HG03378 (cell line): Measurements from ENCODE around the gene PCMTD2.

Experiments
- ATAC-seq: cut with Tn5 transposase; IDR thresholded peaks from one replicate; pipeline ENCODE4 v1.9.1; 2021; ENCODE audit warnings: mild to moderate bottlenecking, moderate library complexity; ENCODE audit not compliant: unreplicated experiment

The PCMTD2 gene

DNA sequence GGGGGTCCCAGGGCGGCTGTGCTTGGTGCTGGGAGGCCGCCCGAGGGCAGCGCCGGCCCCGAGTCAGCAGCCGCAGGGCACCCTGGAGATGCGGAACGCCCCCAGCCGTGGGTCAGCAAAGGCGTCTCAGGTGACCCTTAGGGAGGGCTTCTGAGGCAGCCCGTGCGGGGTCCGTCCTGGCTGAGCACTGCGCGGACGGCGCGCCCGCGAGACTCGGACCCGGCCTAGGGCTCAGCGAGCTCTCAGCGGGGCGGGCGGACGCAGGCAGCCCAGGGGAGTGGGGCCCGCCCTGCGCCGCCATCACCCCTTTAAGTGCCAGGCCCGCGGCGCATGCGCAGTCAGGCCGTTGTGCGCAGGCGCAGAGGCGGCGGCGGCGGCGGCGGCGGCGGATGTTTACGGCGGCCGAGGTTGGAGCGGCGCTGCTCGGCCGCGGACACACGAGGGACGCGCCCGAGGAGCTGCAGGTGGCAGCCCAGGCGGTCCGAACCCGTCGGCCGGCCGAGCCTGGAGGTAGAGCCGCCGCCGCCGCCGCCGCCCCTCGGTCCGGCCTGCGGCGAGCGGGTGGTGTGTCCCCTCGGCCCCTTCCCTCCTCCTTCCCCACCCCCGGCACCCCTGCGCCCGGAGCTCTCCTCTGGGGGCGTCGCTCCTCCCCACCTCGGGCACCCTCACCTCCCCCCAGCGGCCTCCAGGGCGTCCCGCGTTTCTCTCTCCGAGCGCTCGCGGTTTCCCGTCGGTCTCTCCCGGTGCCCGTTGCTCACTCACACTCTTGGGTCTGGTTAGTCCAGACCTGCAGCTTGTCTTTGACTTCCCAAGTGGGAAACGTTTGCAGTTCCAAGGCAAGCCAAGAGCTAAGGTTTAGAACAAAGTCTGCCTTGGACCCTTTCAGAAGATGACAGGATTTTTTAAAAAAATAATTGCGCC, at the start of gene PCMTD2:
Gene PCMTD2, plus strand, starts transcription at position 388 of the 921 bp plus-strand sequence. CDS start 4,218 bp downstream, outside the sequence.
- ATAC-seq = peak; percentile 51

DNA sequence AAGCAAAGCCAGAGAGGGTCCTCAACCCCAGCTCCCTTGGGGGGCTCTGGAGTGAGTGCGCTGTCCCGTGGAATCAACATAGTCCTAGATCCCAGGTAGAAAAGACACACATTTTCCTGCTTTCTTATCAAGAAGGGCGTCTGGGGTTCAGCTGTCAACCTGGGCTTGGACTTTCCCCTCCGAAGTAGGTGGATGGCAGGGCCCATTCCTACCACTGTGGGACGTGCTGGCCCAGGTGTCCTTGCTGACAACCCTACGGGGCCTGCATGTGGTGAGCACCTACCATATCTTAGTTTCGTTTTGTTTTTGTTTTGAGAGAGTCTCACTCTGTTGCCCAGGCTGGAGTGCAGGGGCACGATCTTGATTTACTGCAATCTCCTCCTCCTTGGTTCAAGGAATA, 48.9 kb upstream of the PCMTD2 start:
- no peak for ATAC-seq

DNA sequence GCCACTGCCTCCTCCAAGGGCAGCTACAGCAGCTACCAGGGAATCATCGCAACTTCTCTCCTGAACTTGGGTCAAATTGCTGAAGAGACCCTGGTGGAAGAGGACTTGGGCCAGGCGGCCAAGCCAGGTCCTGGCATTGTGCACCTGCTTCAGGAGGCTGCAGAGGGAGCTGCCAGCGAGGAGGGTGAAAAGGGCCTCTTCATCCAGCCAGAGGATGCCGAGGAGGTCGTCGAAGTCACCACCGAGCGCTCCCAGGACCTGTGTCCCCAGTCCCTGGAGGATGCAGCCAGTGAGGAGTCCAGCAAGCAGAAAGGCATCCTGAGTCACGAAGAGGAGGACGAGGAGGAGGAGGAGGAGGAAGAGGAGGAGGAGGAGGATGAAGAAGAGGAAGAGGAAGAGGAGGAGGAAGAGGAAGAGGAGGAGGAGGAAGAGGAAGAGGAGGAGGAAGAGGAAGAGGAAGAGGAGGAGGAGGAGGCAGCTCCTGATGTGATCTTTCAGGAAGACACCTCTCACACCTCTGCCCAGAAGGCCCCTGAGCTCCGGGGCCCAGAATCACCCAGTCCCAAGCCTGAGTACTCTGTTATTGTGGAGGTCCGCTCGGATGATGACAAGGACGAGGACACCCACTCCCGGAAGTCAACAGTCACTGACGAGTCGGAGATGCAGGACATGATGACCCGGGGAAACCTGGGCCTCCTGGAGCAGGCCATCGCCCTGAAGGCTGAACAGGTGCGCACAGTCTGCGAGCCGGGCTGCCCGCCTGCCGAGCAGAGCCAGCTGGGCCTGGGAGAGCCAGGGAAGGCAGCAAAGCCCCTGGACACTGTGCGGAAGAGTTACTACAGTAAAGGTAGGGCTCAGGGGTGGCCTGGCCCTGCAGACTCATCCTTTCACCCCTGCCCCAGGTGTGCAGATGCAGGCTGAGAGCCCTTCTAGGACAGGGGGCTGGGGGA, 47.6 kb upstream of the PCMTD2 start:
- ATAC-seq = no peak

DNA sequence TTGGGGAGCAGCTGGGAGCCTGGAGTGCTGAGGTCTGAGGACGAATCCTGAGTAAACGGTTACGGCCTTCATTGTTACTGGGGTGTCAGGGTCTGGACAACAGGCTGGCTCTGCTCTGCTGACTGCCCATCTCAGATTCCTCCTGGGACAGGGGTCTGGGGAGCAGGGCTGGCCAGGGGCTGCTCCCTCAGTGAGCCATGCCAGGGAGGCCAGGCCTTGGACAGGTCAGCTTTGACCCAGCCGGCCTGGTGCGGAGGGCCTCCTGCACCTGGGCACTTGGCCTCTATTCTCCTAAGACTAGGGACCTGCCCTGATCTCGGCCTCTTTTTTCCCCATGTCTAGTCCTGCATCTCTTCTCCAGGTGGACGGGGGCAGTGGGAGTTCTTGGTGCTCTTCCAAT, 46.4 kb upstream of the PCMTD2 start:
- no peak for ATAC-seq

DNA sequence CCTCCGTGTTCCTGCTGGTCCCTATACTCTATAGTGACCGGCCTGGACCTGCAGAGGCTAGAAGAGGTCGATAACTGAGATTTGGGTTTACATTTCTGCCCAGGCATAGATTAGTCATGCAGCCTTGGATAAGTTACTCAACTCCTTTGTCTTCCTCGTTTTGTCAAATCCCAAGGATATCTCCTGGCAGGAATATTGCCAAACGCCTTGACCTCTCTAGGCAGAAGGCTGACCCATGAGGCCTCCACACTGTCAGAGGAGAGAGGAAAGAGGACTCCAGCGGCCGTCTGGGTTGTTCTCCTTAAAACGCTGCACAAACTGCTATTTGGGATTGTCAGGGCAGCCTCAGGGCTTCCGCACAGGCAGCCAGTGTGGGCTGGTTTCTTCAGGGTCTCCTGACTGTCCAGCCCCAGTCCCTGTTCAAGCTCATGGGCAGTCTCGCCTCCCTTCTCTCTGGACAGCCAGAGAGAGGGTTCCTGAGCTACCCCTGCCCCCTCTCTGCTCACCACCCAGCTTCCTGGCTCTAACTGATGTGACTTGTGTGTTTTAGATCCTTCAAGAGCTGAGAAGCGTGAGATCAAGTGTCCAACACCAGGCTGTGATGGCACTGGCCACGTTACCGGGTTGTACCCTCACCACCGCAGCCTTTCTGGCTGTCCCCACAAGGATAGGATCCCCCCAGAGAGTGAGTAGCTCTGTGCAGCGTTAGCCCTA, 44.7 kb upstream of the PCMTD2 start:
- no peak for ATAC-seq

DNA sequence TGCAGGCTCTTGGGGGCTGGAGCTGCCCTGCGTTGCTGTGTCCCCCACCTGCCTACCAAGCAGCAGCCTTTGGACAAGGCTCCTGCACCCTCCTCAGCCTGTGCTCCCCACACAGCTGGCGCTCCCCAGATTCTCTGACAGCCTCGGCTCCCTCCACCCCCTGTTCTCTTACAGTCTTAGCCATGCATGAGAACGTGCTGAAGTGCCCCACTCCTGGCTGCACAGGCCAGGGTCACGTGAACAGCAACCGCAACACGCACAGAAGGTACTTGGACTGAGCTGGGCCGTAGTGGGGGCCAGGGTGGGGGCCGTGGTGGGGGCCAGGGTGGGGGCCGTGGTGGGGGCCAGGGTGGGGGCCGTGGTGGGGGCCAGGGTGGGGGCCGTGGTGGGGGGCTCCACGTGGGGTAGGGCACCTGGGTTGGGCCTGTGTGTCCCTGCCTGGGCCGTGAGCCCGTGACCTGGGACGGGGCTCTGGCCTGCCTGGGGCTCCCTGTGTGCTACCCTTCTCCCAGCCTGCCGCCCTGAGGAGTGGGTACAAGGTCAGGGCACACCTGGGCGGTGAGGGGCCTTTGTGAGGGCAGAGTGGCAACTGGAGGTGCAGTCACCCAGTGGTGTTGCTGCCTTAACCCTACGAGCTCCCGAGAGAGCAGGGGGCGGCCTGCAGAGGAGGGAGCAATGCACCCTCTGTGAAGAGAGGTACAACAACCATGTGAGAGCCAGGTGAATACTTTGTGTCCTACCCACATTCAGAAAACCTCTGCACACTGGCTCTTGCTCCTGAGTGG, 43.5 kb upstream of the PCMTD2 start:
- no peak for ATAC-seq

DNA sequence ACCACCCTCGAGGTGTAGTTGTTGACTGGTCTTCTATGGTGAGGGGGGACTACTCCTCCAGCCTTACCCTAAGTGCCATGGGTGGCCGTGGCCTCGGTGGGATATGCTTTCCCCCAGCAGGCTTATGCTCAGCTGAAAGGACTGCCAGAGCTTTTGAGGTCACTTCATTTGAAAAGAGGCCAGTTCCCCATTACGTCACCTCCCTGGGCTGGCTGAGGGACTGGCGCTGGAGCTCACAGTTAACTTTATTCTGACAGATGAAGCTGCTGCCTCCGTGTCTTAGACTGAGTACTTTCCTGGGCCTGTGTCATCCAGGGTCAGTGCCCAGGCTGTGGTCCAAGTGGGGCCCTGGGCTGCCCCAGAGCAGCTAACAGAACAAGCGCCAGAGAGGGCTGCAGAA, 42.8 kb upstream of the PCMTD2 start:
- no peak for ATAC-seq

DNA sequence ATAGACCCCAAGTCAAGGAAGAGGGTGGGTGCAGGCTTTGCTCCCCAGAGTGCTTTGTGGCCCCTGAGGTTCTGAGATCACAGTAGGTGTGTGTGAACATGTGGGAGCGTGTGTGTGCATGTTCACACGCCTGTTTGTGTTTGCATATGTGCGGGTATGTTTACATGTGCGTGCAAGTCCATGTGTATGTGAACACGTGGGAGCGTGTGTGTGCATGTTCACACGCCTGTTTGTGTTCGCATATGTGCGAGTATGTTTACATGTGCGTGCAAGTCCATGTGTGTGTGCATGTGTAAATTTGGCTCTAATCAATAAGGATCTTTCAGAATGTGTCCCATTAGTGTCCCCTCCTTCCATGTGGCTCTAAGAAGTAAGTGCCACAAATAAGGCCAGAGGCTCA, 41.4 kb upstream of the PCMTD2 start:
- ATAC-seq = no peak

DNA sequence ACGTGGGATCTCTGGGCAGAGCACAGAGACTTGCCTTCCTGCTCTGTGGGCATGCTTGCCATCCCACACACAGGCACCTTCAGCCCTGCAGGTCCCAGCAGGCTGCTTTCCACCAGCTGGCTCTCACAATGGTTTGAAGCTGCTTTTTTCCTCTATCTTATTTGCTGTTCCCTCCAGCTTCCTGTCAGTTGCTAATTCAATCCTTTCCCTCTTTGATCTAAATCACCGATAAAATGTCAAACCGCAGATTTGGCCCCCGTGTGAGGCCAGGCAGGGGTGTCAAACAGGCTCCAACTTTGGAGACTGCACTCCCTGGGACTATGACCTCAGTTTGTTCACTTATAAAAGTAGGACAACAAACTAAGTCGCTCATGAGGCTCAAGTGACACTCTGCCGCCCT, 40.6 kb upstream of the PCMTD2 start:
- ATAC-seq = no peak

DNA sequence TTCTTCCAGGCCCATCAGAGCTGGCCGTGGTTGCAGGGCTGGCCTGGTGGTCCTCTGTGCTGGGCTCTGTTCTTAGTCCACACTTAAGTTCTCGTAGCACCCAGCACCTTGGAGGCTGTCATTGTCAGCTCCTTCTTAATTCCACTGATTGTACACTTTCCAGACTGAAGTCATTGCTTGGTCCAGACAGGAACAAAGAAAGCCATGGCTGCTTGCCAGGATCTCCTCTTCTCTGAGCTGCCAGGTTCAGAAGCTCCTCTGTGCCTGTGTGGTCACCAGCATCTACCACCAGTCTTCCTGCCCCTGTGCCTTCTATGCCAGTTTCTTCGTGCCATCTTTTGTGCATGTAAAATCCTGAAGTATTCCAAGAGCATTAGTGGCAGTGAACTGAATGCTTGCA, 39.5 kb upstream of the PCMTD2 start:
- no peak for ATAC-seq

DNA sequence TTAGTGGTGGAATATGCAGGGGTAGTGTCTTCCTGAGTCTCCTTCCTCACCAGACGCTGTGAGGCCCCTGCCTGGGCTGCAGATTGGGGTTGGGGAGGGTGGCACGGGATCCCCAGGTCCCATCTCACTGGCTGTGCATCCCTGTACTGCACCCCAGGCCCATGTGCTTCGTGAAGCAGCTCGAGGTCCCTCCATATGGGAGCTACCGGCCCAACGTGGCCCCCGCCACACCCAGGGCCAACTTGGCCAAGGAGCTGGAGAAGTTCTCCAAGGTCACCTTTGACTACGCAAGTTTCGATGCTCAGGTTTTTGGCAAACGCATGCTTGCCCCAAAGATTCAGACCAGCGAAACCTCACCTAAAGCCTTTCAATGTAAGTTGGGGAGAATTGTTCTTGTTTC, 38.6 kb upstream of the PCMTD2 start:
- ATAC-seq = no peak

DNA sequence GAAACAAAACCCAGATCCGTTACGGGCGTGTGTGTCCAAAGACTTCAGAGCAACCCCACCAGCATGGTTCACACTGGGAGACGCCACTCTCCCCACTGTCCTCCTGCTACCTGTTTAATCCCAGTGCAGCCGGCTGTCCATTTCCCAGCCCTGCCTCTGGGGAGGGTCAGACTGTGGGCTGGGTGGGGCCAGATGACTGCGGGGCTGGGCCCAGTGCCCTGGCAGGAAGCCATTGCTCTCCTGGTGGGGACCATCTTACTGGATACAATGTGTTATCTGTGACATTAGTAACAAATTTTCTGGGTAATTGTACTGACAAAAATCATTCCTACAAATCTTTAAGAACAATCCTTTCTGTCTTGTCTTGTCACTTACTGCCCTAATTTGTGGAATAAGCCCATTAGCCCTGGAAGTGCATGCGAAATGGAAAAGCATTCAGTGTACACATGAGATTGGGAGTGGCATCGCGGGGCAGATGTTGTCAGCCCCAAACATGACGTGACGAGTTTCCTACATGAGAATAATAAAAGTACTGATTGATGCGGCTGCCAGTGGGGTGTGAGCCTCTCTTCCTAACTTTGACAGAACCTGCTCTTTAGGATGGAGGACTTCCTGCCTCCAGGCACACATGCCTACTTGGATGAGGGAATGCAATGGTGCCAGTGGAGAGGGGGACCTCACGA, 37.9 kb upstream of the PCMTD2 start:
- no peak for ATAC-seq

DNA sequence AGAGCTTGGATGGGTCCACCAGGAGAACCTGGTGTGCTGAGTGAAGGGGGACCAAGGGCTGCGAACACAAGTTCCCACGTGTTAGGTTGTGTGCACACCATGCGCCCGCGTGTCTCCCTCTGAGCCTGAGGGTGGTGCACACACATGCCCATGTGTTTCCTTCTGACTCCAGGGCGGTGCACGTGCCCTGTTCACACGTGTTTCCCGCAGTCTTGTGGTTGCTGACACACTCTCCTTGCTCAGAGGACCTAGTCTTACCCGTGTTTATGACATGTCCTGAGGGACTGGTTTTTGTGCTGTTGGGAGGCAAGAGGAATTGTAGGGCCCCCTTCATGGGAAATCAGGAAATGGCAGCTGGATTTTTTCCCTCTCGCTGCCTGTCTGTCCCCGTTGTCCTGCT, 36.3 kb upstream of the PCMTD2 start:
- ATAC-seq = no peak

DNA sequence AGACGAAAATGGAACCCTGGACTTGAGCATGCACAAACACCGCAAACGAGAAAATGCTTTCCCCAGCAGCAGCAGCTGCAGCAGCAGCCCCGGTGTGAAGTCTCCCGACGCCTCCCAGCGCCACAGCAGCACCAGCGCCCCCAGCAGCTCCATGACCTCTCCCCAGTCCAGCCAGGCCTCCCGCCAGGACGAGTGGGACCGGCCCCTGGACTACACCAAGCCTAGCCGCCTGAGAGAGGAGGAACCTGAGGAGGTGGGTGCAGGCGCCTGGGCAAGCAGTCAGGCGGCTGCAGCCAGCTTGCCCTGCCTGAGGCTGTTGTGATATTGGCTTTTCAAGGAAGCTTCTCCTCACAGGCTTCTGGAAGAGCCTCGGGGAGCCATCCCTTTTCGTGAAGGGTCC, 35.8 kb upstream of the PCMTD2 start:
- no peak for ATAC-seq

DNA sequence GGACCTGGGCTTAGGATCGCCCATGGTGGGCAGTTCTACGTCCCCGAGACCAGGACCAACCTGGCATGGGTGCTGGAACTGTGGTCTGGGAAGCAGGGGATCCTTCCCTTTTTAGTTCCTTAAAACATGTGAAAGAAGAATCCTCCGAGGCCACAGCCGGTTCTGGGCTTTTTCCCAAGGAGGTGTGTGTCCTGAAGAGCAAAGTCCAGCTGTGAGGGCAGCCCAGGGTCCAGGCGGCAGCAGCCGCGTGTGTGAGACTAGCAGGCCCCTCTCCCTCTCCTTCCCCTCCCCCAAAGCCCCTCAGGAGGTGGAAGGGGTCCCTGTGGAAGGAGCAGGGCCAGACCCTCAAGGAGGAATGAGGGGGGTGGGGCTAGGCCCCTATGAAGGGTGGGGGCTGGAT, 35.1 kb upstream of the PCMTD2 start:
- ATAC-seq = no peak

DNA sequence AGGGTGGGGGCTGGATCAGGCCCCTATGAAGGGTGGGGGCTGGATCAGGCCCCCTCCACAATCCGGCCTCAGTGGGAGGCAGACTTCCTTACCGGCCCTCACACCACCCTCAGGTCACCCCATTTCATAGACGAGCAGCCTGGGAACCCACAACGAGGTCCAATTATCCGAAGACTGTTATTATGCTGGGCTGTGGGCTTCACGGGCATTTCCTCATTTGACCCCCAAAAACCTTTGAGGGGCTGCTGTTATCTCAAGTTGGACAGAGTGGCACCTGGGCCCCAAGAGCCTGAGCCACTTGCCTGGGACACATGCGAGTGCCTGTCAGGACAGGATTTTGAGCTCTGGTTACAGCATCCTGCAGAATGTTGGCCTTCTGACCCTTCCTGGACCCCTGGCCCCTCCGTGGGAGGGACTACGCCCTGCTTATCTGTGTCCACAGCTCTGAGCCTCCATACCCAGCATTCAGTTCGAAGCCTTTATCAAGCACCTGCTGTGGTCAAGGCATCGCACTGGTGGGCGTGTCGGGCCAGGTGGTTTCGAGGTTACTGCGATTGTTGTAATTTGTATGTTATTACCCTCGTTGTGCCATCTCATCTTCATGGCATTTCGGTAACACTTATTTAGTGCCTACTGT, 34.5 kb upstream of the PCMTD2 start:
- no peak for ATAC-seq

DNA sequence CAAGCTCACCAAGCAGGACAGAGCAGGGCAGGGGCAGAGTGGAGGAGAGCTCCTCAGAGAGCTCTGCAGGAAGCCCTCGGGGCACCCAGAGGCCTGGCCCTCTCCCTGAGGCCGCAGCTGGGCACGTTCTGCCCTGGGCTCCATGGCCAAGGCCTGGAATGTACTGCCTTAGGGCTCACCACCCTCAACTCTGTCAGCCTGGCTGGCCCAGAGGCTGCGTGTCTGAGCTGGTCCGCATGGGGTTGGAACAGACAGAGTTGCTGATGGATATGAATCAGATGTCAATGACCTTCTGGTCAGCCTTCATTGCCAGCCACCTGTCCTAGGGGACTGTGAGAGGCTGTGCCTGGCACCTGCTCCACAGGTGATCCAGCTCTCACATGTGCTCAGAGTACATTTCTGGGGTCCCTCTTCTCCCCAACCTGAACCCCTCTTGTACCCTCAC, 33.2 kb upstream of the PCMTD2 start:
- no peak for ATAC-seq

DNA sequence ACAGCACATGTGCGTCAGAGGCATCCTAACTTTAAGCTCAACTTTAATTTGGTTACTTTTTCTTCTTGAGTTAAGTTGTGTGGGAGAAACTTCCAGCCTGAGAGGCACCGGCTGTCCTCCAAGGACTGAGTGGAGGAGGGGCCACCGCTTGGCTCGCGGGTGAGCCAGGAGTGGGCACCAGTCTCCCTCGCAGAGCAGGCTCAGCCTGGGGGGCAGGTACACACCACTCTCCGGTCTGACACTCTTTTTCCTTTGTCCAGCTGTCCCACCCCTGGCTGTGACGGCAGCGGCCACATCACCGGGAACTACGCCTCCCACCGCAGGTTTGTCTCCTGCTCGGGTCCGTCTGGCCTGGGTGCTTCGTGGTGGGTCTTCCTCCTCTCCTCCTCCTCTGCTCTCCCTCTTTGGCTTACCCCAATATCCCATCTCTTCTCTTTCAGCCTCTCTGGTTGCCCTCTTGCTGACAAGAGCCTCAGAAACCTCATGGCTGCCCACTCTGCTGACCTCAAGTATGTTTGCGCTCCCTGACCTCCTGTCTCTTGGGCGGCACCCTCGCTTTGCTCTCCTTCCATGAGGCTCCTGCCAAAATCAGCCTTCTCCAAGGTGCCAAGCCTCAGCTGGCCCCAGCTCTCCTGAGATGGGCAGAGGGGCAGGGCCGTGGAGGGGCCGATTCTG, 32.6 kb upstream of the PCMTD2 start:
- no peak for ATAC-seq
